Measurements from ENCODE around the gene ZNF587. TPM values are rescaled to one million over a fixed set of nuclear protein-coding genes. Genes with fewer than 3 reads are reported as not detected.
"Not testable (repeated sequence)": the region's sequence is repeated elsewhere in the genome, so short reads cannot be mapped to it uniquely, and the experiment has no call there.

ZNF587 gene
- total and polyA plus RNA-seq, 2 of the 13 experiments (the other 11 are each of a cell fraction or from before 2014, with no cell fraction given) = 8.7 to 17.5 TPM

DNA sequence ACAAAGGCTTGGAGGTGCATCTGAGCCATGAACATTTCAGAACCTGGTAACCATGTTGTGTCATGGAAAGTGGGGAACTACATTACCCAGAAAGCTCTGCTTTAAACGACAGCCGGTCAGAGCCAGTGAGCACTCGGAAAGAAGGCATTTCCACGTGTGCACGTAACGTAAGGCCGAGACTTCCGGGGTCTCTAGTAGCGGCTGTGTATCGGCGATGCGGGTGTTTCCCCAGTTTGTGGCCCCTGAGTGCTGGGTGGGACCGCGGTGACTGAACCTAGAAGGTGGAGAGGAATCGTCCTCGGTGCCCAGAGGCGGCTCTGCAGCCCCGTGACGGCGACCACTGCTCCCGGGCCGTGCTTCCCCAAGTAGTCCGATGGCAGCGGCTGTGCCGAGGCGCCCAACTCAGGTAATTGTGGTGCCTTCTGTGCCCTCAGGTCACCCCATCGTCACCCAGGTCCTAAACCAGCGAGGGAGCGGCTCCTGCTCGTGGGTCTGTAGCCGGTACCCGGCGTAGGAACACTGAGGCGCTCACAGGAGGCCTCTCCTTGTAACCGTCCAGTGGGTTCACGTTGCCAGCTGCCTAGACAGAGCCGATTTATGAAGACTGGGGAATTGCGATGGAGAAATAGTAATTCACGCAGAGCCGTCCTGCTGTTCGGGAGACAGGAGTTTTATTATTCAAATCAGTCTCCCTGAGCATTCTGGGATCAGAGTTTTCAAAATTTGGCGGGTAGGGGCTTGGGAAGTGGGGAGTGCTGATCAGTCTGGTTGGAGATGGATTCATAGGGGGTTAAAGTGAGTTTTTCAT lies at the start of gene ZNF587 (continued):
- TF ChIP-seq ELF3 (CRISPR knock-in tag; IDR thresholded peaks at IDR 0.05) (peak; percentile 54; the same call in 1 of the 2 replicates), SP2 (CRISPR knock-in tag; IDR thresholded peaks at IDR 0.05) (peak; percentile 92), POLR2AphosphoS2 (IDR thresholded peaks at IDR 0.05; ENCODE audit: low read depth, low read length) (0 out of 2 replicates have a peak, but pooled peaks have one; percentile 46), PHF8 (CRISPR knock-in tag; IDR thresholded peaks at IDR 0.05) (peak; percentile 59), ZFX (CRISPR knock-in tag; IDR thresholded peaks at IDR 0.05; ENCODE audit: low read depth) (peak; percentile 75), FOXA3 (CRISPR knock-in tag; IDR thresholded peaks at IDR 0.05) (0 out of 2 replicates have a peak, but pooled peaks have one; percentile 10), ZMAT3 (CRISPR knock-in tag; conservative IDR thresholded peaks at IDR 0.05) (0 out of 2 replicates have a peak, but pooled peaks have one; percentile 33), NKX3-1 (CRISPR knock-in tag; IDR thresholded peaks at IDR 0.05) (0 out of 2 replicates have a peak, but pooled peaks have one; percentile 12), RXRB (CRISPR knock-in tag; IDR thresholded peaks at IDR 0.05; ENCODE audit: borderline replicate concordance) (peak; percentile 37; the same call in 1 of the 2 replicates), FOSL2 (CRISPR knock-in tag; IDR thresholded peaks at IDR 0.05) (0 out of 2 replicates have a peak, but pooled peaks have one; percentile 12), SOX6 (CRISPR knock-in tag; IDR thresholded peaks at IDR 0.05) (0 out of 2 replicates have a peak, but pooled peaks have one; percentile 30)
- TF ChIP-seq, protein P1, sequence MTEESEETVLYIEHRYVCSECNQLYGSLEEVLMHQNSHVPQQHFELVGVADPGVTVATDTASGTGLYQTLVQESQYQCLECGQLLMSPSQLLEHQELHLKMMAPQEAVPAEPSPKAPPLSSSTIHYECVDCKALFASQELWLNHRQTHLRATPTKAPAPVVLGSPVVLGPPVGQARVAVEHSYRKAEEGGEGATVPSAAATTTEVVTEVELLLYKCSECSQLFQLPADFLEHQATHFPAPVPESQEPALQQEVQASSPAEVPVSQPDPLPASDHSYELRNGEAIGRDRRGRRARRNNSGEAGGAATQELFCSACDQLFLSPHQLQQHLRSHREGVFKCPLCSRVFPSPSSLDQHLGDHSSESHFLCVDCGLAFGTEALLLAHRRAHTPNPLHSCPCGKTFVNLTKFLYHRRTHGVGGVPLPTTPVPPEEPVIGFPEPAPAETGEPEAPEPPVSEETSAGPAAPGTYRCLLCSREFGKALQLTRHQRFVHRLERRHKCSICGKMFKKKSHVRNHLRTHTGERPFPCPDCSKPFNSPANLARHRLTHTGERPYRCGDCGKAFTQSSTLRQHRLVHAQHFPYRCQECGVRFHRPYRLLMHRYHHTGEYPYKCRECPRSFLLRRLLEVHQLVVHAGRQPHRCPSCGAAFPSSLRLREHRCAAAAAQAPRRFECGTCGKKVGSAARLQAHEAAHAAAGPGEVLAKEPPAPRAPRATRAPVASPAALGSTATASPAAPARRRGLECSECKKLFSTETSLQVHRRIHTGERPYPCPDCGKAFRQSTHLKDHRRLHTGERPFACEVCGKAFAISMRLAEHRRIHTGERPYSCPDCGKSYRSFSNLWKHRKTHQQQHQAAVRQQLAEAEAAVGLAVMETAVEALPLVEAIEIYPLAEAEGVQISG (CRISPR knock-in tag; IDR thresholded peaks at IDR 0.05) = peak; percentile 82
- TF ChIP-seq, protein P2, sequence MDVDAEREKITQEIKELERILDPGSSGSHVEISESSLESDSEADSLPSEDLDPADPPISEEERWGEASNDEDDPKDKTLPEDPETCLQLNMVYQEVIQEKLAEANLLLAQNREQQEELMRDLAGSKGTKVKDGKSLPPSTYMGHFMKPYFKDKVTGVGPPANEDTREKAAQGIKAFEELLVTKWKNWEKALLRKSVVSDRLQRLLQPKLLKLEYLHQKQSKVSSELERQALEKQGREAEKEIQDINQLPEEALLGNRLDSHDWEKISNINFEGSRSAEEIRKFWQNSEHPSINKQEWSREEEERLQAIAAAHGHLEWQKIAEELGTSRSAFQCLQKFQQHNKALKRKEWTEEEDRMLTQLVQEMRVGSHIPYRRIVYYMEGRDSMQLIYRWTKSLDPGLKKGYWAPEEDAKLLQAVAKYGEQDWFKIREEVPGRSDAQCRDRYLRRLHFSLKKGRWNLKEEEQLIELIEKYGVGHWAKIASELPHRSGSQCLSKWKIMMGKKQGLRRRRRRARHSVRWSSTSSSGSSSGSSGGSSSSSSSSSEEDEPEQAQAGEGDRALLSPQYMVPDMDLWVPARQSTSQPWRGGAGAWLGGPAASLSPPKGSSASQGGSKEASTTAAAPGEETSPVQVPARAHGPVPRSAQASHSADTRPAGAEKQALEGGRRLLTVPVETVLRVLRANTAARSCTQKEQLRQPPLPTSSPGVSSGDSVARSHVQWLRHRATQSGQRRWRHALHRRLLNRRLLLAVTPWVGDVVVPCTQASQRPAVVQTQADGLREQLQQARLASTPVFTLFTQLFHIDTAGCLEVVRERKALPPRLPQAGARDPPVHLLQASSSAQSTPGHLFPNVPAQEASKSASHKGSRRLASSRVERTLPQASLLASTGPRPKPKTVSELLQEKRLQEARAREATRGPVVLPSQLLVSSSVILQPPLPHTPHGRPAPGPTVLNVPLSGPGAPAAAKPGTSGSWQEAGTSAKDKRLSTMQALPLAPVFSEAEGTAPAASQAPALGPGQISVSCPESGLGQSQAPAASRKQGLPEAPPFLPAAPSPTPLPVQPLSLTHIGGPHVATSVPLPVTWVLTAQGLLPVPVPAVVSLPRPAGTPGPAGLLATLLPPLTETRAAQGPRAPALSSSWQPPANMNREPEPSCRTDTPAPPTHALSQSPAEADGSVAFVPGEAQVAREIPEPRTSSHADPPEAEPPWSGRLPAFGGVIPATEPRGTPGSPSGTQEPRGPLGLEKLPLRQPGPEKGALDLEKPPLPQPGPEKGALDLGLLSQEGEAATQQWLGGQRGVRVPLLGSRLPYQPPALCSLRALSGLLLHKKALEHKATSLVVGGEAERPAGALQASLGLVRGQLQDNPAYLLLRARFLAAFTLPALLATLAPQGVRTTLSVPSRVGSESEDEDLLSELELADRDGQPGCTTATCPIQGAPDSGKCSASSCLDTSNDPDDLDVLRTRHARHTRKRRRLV (CRISPR knock-in tag; IDR thresholded peaks at IDR 0.05) = peak; percentile 76; the same call in 1 of the 2 replicates
- TF ChIP-seq, protein P3, sequence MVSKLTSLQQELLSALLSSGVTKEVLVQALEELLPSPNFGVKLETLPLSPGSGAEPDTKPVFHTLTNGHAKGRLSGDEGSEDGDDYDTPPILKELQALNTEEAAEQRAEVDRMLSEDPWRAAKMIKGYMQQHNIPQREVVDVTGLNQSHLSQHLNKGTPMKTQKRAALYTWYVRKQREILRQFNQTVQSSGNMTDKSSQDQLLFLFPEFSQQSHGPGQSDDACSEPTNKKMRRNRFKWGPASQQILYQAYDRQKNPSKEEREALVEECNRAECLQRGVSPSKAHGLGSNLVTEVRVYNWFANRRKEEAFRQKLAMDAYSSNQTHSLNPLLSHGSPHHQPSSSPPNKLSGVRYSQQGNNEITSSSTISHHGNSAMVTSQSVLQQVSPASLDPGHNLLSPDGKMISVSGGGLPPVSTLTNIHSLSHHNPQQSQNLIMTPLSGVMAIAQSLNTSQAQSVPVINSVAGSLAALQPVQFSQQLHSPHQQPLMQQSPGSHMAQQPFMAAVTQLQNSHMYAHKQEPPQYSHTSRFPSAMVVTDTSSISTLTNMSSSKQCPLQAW (CRISPR knock-in tag; IDR thresholded peaks at IDR 0.05) = peak; percentile 62
- TF ChIP-seq, protein P4, sequence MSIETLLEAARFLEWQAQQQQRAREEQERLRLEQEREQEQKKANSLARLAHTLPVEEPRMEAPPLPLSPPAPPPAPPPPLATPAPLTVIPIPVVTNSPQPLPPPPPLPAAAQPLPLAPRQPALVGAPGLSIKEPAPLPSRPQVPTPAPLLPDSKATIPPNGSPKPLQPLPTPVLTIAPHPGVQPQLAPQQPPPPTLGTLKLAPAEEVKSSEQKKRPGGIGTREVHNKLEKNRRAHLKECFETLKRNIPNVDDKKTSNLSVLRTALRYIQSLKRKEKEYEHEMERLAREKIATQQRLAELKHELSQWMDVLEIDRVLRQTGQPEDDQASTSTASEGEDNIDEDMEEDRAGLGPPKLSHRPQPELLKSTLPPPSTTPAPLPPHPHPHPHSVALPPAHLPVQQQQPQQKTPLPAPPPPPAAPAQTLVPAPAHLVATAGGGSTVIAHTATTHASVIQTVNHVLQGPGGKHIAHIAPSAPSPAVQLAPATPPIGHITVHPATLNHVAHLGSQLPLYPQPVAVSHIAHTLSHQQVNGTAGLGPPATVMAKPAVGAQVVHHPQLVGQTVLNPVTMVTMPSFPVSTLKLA (IDR thresholded peaks at IDR 0.05) = peak; percentile 57
- TF ChIP-seq, protein P5, sequence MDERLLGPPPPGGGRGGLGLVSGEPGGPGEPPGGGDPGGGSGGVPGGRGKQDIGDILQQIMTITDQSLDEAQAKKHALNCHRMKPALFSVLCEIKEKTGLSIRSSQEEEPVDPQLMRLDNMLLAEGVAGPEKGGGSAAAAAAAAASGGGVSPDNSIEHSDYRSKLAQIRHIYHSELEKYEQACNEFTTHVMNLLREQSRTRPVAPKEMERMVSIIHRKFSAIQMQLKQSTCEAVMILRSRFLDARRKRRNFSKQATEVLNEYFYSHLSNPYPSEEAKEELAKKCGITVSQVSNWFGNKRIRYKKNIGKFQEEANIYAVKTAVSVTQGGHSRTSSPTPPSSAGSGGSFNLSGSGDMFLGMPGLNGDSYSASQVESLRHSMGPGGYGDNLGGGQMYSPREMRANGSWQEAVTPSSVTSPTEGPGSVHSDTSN (CRISPR knock-in tag; IDR thresholded peaks at IDR 0.05) = peak; percentile 87
- not testable (repeated sequence) for TF ChIP-seq SOX6 (IDR thresholded peaks at IDR 0.05)
